WERI-Rb-1 (cell line): ENCODE data around the gene ARHGEF39.

Experiments used
- DNase-seq: peaks from one replicate; pipeline ENCODE4 v3.0.0-alpha.2; 2020
- H3K27ac ChIP-seq: fragments of 250-450 bp; sonication (Bioruptor Pico); 2 replicates; pipeline ENCODE4 v1.5.1; 2020; ENCODE audit warnings: mild to moderate bottlenecking, moderate library complexity
- H3K27me3 ChIP-seq: fragments of 250-450 bp; sonication (Bioruptor Pico); 2 replicates; pipeline ENCODE4 v1.5.1; 2021; ENCODE audit warnings: mild to moderate bottlenecking, low read depth, moderate library complexity; ENCODE audit not compliant: insufficient read depth, severe bottlenecking
- H3K36me3 ChIP-seq: fragments of 250-450 bp; sonication (Bioruptor Pico); 2 replicates; pipeline ENCODE4 v1.5.1; 2020; ENCODE audit warnings: mild to moderate bottlenecking, moderate library complexity
- H3K4me3 ChIP-seq: 2 replicates; pipeline ENCODE4 v1.5.1; 2011; ENCODE audit warnings: low read depth, mild to moderate bottlenecking, control low read depth, low read length
- H3K9me3 ChIP-seq: fragments of 250-450 bp; sonication (Bioruptor Pico); 2 replicates; pipeline ENCODE4 v1.5.1; 2021; ENCODE audit warnings: mild to moderate bottlenecking, moderate library complexity; ENCODE audit not compliant: severe bottlenecking
- CTCF ChIP-seq: IDR thresholded peaks from 2 replicates; pipeline ENCODE4 v1.5.1; 2011; ENCODE audit warnings: low read depth, mild to moderate bottlenecking, control low read depth, inconsistent platforms, low read length

ARHGEF39 gene

GRCh38 chr9:35675732-35676392, 10.9 kb upstream of the ARHGEF39 start:
- H3K4me3 ChIP-seq, result no peak overlapping the region
- DNase-seq, result no peak
- H3K27me3 ChIP-seq, result no peaks in the 10 kb centered on the region
- TF ChIP-seq CTCF, result no peak
- H3K27ac ChIP-seq, result no peak overlapping the region
- H3K9me3 ChIP-seq, result no peaks in the 10 kb centered on the region
- no peaks in the 10 kb centered on the region for H3K36me3 ChIP-seq

GRCh38 chr9:35675204-35675603, 10.2 kb upstream of the ARHGEF39 start:
- H3K27ac ChIP-seq, result no peak overlapping the region
- no peaks in the 10 kb centered on the region for H3K9me3 ChIP-seq
- DNase-seq, result no peak
- TF ChIP-seq CTCF, result no peak
- H3K36me3 ChIP-seq, result no peaks in the 10 kb centered on the region
- H3K4me3 ChIP-seq, result no peak overlapping the region
- no peaks in the 10 kb centered on the region for H3K27me3 ChIP-seq

- Histone ChIP-seq H3K4me3 (no peak overlapping the region), H3K36me3 (no peaks in the 10 kb centered on the region), H3K27me3 (no peaks in the 10 kb centered on the region), H3K9me3 (no peaks in the 10 kb centered on the region), H3K27ac (no peak overlapping the region)
- TF ChIP-seq CTCF, result no peak
- no peak for DNase-seq
These were observed 9.0 kb upstream of the ARHGEF39 start for GRCh38 chr9:35674025-35674361.

- no peaks in the 10 kb centered on the region for H3K27me3 ChIP-seq
- no peaks in the 10 kb centered on the region for H3K9me3 ChIP-seq
- TF ChIP-seq CTCF, result no peak
- H3K4me3 ChIP-seq, result no peak within 1 kb of the TSS
- DNase-seq, result no peak
- H3K36me3 ChIP-seq, result no peaks in the 10 kb centered on the region
- no peak within 1 kb of the TSS for H3K27ac ChIP-seq
These were observed 8.4 kb upstream of the ARHGEF39 start, which contains the start of gene CA9 for GRCh38 chr9:35673132-35674024. Gene CA9 (plus strand): TSS chr9:35673928. CDS start chr9:35673960, 32 bp downstream.

- TF ChIP-seq CTCF, result no peak
- no peak for DNase-seq
- Histone ChIP-seq H3K27ac (no peak overlapping the region), H3K4me3 (no peak overlapping the region), H3K9me3 (no peaks in the 10 kb centered on the region), H3K27me3 (no peaks in the 10 kb centered on the region), H3K36me3 (no peaks in the 10 kb centered on the region)
These were observed 4.5 kb upstream of the ARHGEF39 start for GRCh38 chr9:35669331-35670145.
